ENCODE data around the gene TMEM178B. TPM values are rescaled to one million over a fixed set of nuclear protein-coding genes. Genes with fewer than 3 reads are reported as not detected.

Gene TMEM178B
- total and polyA plus RNA-seq, 9 donors = 0.40 to 1.1 (median 0.58) TPM

GRCh38 chr7:141407893-141408292 lies 334.0 kb downstream of the TMEM178B start:
- DNase-seq = no peak
- 83% methylated on average over 2 of the region's 3 CpGs for WGBS (ENCODE audit: insufficient coverage)
- Histone ChIP-seq H3K9me3 (replicated peaks; ENCODE audit: control insufficient read depth, low read depth, low read length) (no peaks in the 10 kb centered on the region), H3K4me1 (ENCODE audit: control insufficient read depth, insufficient read depth, low read length) (no peaks in the 10 kb centered on the region), H3K4me3 (ENCODE audit: low read length) (no peak overlapping the region), H3K27me3 (ENCODE audit: control insufficient read depth, insufficient read depth, low read length) (no peaks in the 10 kb centered on the region), H3K36me3 (ENCODE audit: control insufficient read depth, insufficient read depth, low read length) (no peaks in the 10 kb centered on the region), H3K27ac (ENCODE audit: low read length) (no peak overlapping the region)

GRCh38 chr7:141408440-141408839 lies 334.6 kb downstream of the TMEM178B start:
- no peak overlapping the region for H3K4me3 ChIP-seq (ENCODE audit: low read length)
- H3K9me3 ChIP-seq (replicated peaks; ENCODE audit: control insufficient read depth, low read depth, low read length) = no peaks in the 10 kb centered on the region
- H3K4me1 ChIP-seq (ENCODE audit: control insufficient read depth, insufficient read depth, low read length) = no peaks in the 10 kb centered on the region
- no peak overlapping the region for H3K27ac ChIP-seq (ENCODE audit: low read length)
- no peaks in the 10 kb centered on the region for H3K27me3 ChIP-seq (ENCODE audit: control insufficient read depth, insufficient read depth, low read length)
- no peak for DNase-seq
- WGBS (ENCODE audit: insufficient coverage) = 29% methylated on average over 3 of the region's 3 CpGs
- H3K36me3 ChIP-seq (ENCODE audit: control insufficient read depth, insufficient read depth, low read length) = no peaks in the 10 kb centered on the region

DNA sequence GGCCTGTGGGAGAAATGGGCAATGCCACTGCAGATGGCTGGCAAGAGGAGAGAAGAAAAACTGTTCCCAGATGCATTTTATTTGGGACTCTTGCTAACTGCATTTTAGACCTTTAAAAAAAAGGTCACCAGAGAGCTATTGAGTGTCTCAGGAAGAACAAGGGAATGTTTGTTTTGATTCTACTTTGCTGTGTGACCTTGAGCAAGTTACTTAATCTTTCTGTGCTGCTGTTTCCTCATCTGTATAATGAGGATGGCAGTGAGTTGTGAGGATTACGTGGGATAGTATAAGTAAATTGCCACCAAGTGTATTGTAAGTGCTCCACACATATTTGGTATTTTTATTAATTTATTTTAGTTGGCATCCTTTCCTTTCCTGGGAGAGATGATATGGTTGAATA lies 335.4 kb downstream of the TMEM178B start:
- Histone ChIP-seq H3K36me3 (ENCODE audit: control insufficient read depth, insufficient read depth, low read length) (no peaks in the 10 kb centered on the region), H3K4me3 (ENCODE audit: low read length) (no peak overlapping the region), H3K27me3 (ENCODE audit: control insufficient read depth, insufficient read depth, low read length) (no peaks in the 10 kb centered on the region), H3K4me1 (ENCODE audit: control insufficient read depth, insufficient read depth, low read length) (no peaks in the 10 kb centered on the region), H3K27ac (ENCODE audit: low read length) (no peak overlapping the region), H3K9me3 (replicated peaks; ENCODE audit: control insufficient read depth, low read depth, low read length) (no peaks in the 10 kb centered on the region)
- no CpG with 5 or more reads among the region's 1 CpG for WGBS (ENCODE audit: insufficient coverage)
- DNase-seq = no peak

- WGBS (ENCODE audit: insufficient coverage) = 17% methylated on average over 5 of the region's 10 CpGs
- Histone ChIP-seq H3K4me3 (ENCODE audit: low read length) (no peak overlapping the region), H3K27me3 (ENCODE audit: control insufficient read depth, insufficient read depth, low read length) (no peaks in the 10 kb centered on the region), H3K27ac (ENCODE audit: low read length) (no peak overlapping the region), H3K9me3 (replicated peaks; ENCODE audit: control insufficient read depth, low read depth, low read length) (no peaks in the 10 kb centered on the region), H3K36me3 (ENCODE audit: control insufficient read depth, insufficient read depth, low read length) (no peaks in the 10 kb centered on the region), H3K4me1 (ENCODE audit: control insufficient read depth, insufficient read depth, low read length) (no peaks in the 10 kb centered on the region)
- peak; percentile 1 for DNase-seq
Observed at GRCh38 chr7:141409801-141410329, 336.0 kb downstream of the TMEM178B start.

GRCh38 chr7:141410353-141411000 lies 336.6 kb downstream of the TMEM178B start:
- Histone ChIP-seq H3K4me1 (ENCODE audit: control insufficient read depth, insufficient read depth, low read length) (no peaks in the 10 kb centered on the region), H3K27ac (ENCODE audit: low read length) (no peak overlapping the region), H3K4me3 (ENCODE audit: low read length) (no peak overlapping the region), H3K27me3 (ENCODE audit: control insufficient read depth, insufficient read depth, low read length) (no peaks in the 10 kb centered on the region), H3K9me3 (replicated peaks; ENCODE audit: control insufficient read depth, low read depth, low read length) (no peaks in the 10 kb centered on the region), H3K36me3 (ENCODE audit: control insufficient read depth, insufficient read depth, low read length) (no peaks in the 10 kb centered on the region)
- 60% methylated on average over 1 of the region's 7 CpGs for WGBS (ENCODE audit: insufficient coverage)
- DNase-seq = no peak

GRCh38 chr7:141411133-141411532 lies 337.3 kb downstream of the TMEM178B start:
- Histone ChIP-seq H3K27me3 (ENCODE audit: control insufficient read depth, insufficient read depth, low read length) (no peaks in the 10 kb centered on the region), H3K27ac (ENCODE audit: low read length) (no peak overlapping the region), H3K9me3 (replicated peaks; ENCODE audit: control insufficient read depth, low read depth, low read length) (no peaks in the 10 kb centered on the region), H3K36me3 (ENCODE audit: control insufficient read depth, insufficient read depth, low read length) (no peaks in the 10 kb centered on the region), H3K4me3 (ENCODE audit: low read length) (no peak overlapping the region), H3K4me1 (ENCODE audit: control insufficient read depth, insufficient read depth, low read length) (no peaks in the 10 kb centered on the region)
- no peak for DNase-seq
- 83% methylated on average over 2 of the region's 4 CpGs for WGBS (ENCODE audit: insufficient coverage)

GRCh38 chr7:141415999-141416398 lies 342.1 kb downstream of the TMEM178B start:
- Histone ChIP-seq H3K36me3 (ENCODE audit: control insufficient read depth, insufficient read depth, low read length) (no peaks in the 10 kb centered on the region), H3K9me3 (replicated peaks; ENCODE audit: control insufficient read depth, low read depth, low read length) (no peaks in the 10 kb centered on the region), H3K27me3 (ENCODE audit: control insufficient read depth, insufficient read depth, low read length) (no peaks in the 10 kb centered on the region), H3K4me3 (ENCODE audit: low read length) (no peak overlapping the region), H3K4me1 (ENCODE audit: control insufficient read depth, insufficient read depth, low read length) (no peaks in the 10 kb centered on the region), H3K27ac (ENCODE audit: low read length) (no peak overlapping the region)
- no peak for DNase-seq
- WGBS (ENCODE audit: insufficient coverage) = 86% methylated on average over 3 of the region's 3 CpGs

DNA sequence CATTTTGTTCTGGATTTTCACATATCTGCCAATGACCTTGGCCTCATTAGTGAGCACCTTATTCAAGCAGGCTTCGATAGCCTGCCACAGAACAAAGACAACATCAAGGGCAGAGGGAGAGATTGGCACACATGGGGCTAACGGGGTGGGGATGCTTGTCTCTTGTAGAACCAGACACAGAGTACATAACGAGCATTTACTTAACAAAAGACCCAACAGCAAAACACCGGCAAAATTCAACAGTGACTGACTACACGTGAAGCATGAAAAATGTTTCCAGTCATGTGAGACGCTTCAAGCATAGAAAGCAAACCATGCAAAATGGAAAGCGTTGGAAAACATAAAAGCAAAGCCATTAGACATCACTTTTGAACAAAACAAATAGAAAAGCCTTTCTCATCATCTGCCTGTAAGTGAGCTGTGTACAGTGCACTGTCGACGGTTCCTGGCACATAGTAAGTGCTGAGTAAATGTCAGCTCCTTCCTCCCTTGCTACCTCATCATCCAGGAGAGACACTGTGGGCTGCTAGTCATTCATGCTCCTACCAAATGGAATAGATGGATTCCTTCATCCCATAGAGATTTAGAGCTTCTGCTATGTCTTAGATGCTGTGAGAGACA lies 342.9 kb downstream of the TMEM178B start:
- WGBS (ENCODE audit: insufficient coverage) = 65% methylated on average over 4 of the region's 9 CpGs
- Histone ChIP-seq H3K4me3 (ENCODE audit: low read length) (no peak overlapping the region), H3K4me1 (ENCODE audit: control insufficient read depth, insufficient read depth, low read length) (no peaks in the 10 kb centered on the region), H3K36me3 (ENCODE audit: control insufficient read depth, insufficient read depth, low read length) (no peaks in the 10 kb centered on the region), H3K9me3 (replicated peaks; ENCODE audit: control insufficient read depth, low read depth, low read length) (no peaks in the 10 kb centered on the region), H3K27me3 (ENCODE audit: control insufficient read depth, insufficient read depth, low read length) (no peaks in the 10 kb centered on the region), H3K27ac (ENCODE audit: low read length) (no peak overlapping the region)
- no peak for DNase-seq

DNA sequence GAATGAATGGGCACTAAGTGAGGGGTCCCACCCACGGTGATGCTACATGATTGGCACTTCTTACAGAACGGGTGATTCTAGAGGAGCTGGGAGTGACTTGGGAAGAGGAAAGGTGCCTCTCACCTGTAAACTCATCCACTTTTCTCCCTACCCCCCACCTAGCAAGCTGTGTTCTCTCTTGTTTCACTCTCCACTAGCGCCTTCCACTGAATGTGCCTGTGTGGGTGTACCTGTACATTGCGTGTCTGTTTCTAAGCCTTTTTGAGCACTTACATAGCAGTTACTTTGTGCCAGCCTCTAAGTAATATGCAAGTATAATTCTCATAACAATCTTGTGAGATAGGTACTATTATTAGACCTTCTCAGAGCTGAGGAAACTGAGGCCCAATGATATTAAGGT lies 343.6 kb downstream of the TMEM178B start:
- Histone ChIP-seq H3K36me3 (ENCODE audit: control insufficient read depth, insufficient read depth, low read length) (no peaks in the 10 kb centered on the region), H3K27me3 (ENCODE audit: control insufficient read depth, insufficient read depth, low read length) (no peaks in the 10 kb centered on the region), H3K4me1 (ENCODE audit: control insufficient read depth, insufficient read depth, low read length) (no peaks in the 10 kb centered on the region), H3K27ac (ENCODE audit: low read length) (no peak overlapping the region), H3K4me3 (ENCODE audit: low read length) (no peak overlapping the region), H3K9me3 (replicated peaks; ENCODE audit: control insufficient read depth, low read depth, low read length) (no peaks in the 10 kb centered on the region)
- no peak for DNase-seq
- no CpG with 5 or more reads among the region's 4 CpGs for WGBS (ENCODE audit: insufficient coverage)

DNA sequence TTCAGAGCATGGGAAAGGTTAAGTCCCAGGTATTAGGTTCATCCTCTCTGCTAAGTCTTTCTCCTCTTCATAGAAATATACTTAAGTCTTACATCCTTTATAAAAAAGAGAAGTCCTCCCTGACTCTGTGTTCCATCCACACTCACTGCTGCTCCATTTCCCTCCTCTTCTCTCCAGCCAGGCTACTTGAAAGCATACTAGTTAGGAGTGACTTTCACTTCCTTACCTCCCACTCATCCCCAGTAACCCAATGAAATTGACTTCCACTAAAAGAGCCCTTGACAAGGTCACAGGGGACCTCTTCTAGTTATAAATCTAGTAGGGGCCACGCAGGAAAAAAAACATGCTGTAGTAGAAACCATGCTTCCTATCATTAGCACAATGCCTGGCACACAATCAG lies 344.2 kb downstream of the TMEM178B start:
- Histone ChIP-seq H3K4me3 (ENCODE audit: low read length) (no peak overlapping the region), H3K4me1 (ENCODE audit: control insufficient read depth, insufficient read depth, low read length) (no peaks in the 10 kb centered on the region), H3K27me3 (ENCODE audit: control insufficient read depth, insufficient read depth, low read length) (no peaks in the 10 kb centered on the region), H3K9me3 (replicated peaks; ENCODE audit: control insufficient read depth, low read depth, low read length) (no peaks in the 10 kb centered on the region), H3K36me3 (ENCODE audit: control insufficient read depth, insufficient read depth, low read length) (no peaks in the 10 kb centered on the region), H3K27ac (ENCODE audit: low read length) (no peak overlapping the region)
- no peak for DNase-seq
- no CpG with 5 or more reads among the region's 1 CpG for WGBS (ENCODE audit: insufficient coverage)
